H1 (cell line): ENCODE data around the gene EYA4. TPM values are rescaled to one million over a fixed set of nuclear protein-coding genes. Genes with fewer than 3 reads are reported as not detected.

Source experiments
- CTCF ChIA-PET: fragments of 300-600 bp; sonication (Branson Sonifier 250); formaldehyde crosslinking; loops from one replicate; lab custom pipeline; 2021; ENCODE audit not compliant: partially characterized antibody; lab: Charles Lee
- POLR2A ChIA-PET: fragments of 300-600 bp; sonication (Branson Sonifier 250); formaldehyde crosslinking; loops from one replicate; lab custom pipeline; 2021; ENCODE audit warnings: inconsistent platforms; ENCODE audit not compliant: partially characterized antibody; lab: Charles Lee
- DNase-seq, 2 experiments: peaks; one replicate each; pipeline versions ENCODE4 v3.0.0 to v3.0.0-alpha.2; 2010 to 2022; ENCODE audit warnings: low spot score in 2 of 2, low read depth in 1 of 2, mixed read lengths in 1 of 2
- FAIRE-seq: peaks from 2 replicates; lab custom pipeline; 2011; peaks lifted over from hg19 to GRCh38; lab: Jason Lieb, UNC
- H2AFZ ChIP-seq: 2 replicates; pipeline ENCODE4 v1.8.1; 2012; ENCODE audit warnings: low read length, inconsistent platforms
- H2AK5ac ChIP-seq: 2 replicates; pipeline ENCODE4 v1.6.1; 2013; ENCODE audit warnings: low read depth, low read length
- H2BK120ac ChIP-seq: replicated peaks from 2 replicates; pipeline ENCODE3; 2013; ENCODE audit warnings: low read depth, low read length, inconsistent platforms
- H2BK12ac ChIP-seq: 2 replicates; pipeline ENCODE4 v1.6.1; 2013; ENCODE audit warnings: low read depth, low read length
- H2BK15ac ChIP-seq: 2 replicates; pipeline ENCODE4 v1.6.1; 2013; ENCODE audit warnings: low read length
- H2BK20ac ChIP-seq: 2 replicates; pipeline ENCODE4 v1.6.1; 2013; ENCODE audit warnings: low read length
- H2BK5ac ChIP-seq: 2 replicates; pipeline ENCODE4 v1.6.1; 2013; ENCODE audit warnings: low read depth, low read length
- H3K14ac ChIP-seq: 2 replicates; pipeline ENCODE4 v1.6.1; 2013; ENCODE audit warnings: inconsistent platforms; ENCODE audit not compliant: insufficient read length
- H3K18ac ChIP-seq: 2 replicates; pipeline ENCODE4 v1.6.1; 2013; ENCODE audit warnings: low read length; ENCODE audit errors: extremely low read depth
- H3K23ac ChIP-seq: 2 replicates; pipeline ENCODE4 v1.6.1; 2013; ENCODE audit warnings: inconsistent platforms; ENCODE audit not compliant: insufficient read length
- H3K23me2 ChIP-seq: 2 replicates; pipeline ENCODE4 v1.6.1; 2013; ENCODE audit warnings: low read depth, low read length
- H3K27ac ChIP-seq: 2 replicates; pipeline ENCODE4 v1.6.1; 2011; ENCODE audit warnings: low read depth, low read length, inconsistent platforms
- H3K27me3 ChIP-seq, 4 experiments: replicated peaks in 1 of 4; 1 replicate in 1 of 4; 2 replicates in 3 of 4; pipeline versions ENCODE4 v1.6.1 to v1.8.1; 2011 to 2013; ENCODE audit warnings: low read length in 3 of 4, mild to moderate bottlenecking in 3 of 4, inconsistent platforms in 2 of 4, mixed read lengths in 2 of 4, moderate library complexity in 1 of 4; ENCODE audit not compliant: control insufficient read depth in 3 of 4, insufficient read depth in 3 of 4; ENCODE audit errors: extremely low read depth in 1 of 4
- H3K36me3 ChIP-seq, 4 experiments: 2 replicates each; pipeline versions ENCODE4 v1.6.1 to v1.8.1; 2011 to 2013; ENCODE audit warnings: mild to moderate bottlenecking in 4 of 4, low read length in 3 of 4, moderate library complexity in 2 of 4, control low read depth in 1 of 4, inconsistent platforms in 1 of 4; ENCODE audit not compliant: insufficient read depth in 4 of 4, control insufficient read depth in 2 of 4
- H3K4ac ChIP-seq: replicated peaks from 2 replicates; pipeline ENCODE3; 2013; ENCODE audit warnings: low read length, low read depth, mixed read lengths, inconsistent platforms; ENCODE audit not compliant: insufficient read length
- H3K4me1 ChIP-seq, 4 experiments: replicated peaks in 1 of 4; 1 replicate in 1 of 4; 2 replicates in 3 of 4; pipeline versions ENCODE4 v1.6.1 to v1.8.1; 2011 to 2013; ENCODE audit warnings: low read length in 3 of 4, inconsistent platforms in 2 of 4, mixed read lengths in 1 of 4; ENCODE audit not compliant: insufficient read depth in 4 of 4, control insufficient read depth in 3 of 4
- H3K4me2 ChIP-seq, 2 experiments: 2 replicates each; pipeline versions ENCODE4 v1.6.1 to v1.8.1; 2011 to 2013; ENCODE audit warnings: low read depth in 2 of 2, low read length in 2 of 2, control low read depth in 1 of 2, inconsistent platforms in 1 of 2, mild to moderate bottlenecking in 1 of 2; ENCODE audit not compliant: insufficient read depth in 1 of 2
- H3K4me3 ChIP-seq, 4 experiments: fragments of 200-600, 300-600 bp in 1 of 4; sonication (generic), shearing (Covaris generic), sonication (Bioruptor Twin) in 1 of 4; 2 replicates each; pipeline versions ENCODE4 v1.5.1 to v1.8.1; 2011 to 2016; ENCODE audit warnings: low read length in 4 of 4, low read depth in 3 of 4, control low read depth in 2 of 4, inconsistent platforms in 2 of 4, mild to moderate bottlenecking in 2 of 4, mixed read lengths in 1 of 4, moderate library complexity in 1 of 4; ENCODE audit not compliant: insufficient read depth in 2 of 4; ENCODE audit errors: extremely low read depth in 1 of 4
- H3K56ac ChIP-seq: replicated peaks from 2 replicates; pipeline ENCODE3; 2013; ENCODE audit warnings: low read depth, mild to moderate bottlenecking, mixed read lengths, low read length, inconsistent platforms; ENCODE audit not compliant: insufficient read length
- H3K79me1 ChIP-seq: 2 replicates; pipeline ENCODE4 v1.6.1; 2013; ENCODE audit warnings: low read depth, low read length, control low read depth
- H3K79me2 ChIP-seq, 2 experiments: 2 replicates each; pipeline versions ENCODE4 v1.6.1 to v1.8.1; 2012 to 2013; ENCODE audit warnings: low read length in 2 of 2, mild to moderate bottlenecking in 2 of 2, inconsistent platforms in 1 of 2; ENCODE audit not compliant: insufficient read depth in 2 of 2, control insufficient read depth in 1 of 2
- H3K9ac ChIP-seq, 4 experiments: replicated peaks in 1 of 4; 1 replicate in 1 of 4; 2 replicates in 3 of 4; pipeline versions ENCODE4 v1.6.1 to v1.8.1; 2011 to 2013; ENCODE audit warnings: low read depth in 3 of 4, low read length in 3 of 4, control low read depth in 2 of 4, mild to moderate bottlenecking in 2 of 4, moderate library complexity in 2 of 4, inconsistent platforms in 1 of 4; ENCODE audit errors: extremely low read depth in 1 of 4
- H3K9me3 ChIP-seq, 2 experiments: 2 replicates each; pipeline versions ENCODE4 v1.6.1 to v1.8.1; 2012 to 2013; ENCODE audit warnings: mild to moderate bottlenecking in 2 of 2, moderate library complexity in 2 of 2, control low read depth in 1 of 2, inconsistent platforms in 1 of 2, low read depth in 1 of 2, low read length in 1 of 2, mixed read lengths in 1 of 2; ENCODE audit not compliant: insufficient read depth in 2 of 2
- H4K20me1 ChIP-seq, 2 experiments: replicated peaks in 1 of 2; 2 replicates each; pipeline versions ENCODE3 to v1.8.1; 2011 to 2013; ENCODE audit warnings: inconsistent platforms in 2 of 2, low read length in 2 of 2, mild to moderate bottlenecking in 1 of 2; ENCODE audit not compliant: insufficient read depth in 2 of 2, control insufficient read depth in 1 of 2
- H4K5ac ChIP-seq: 2 replicates; pipeline ENCODE4 v1.6.1; 2013; ENCODE audit warnings: low read length, low read depth, mixed read lengths, inconsistent platforms; ENCODE audit not compliant: insufficient read length
- H4K8ac ChIP-seq: 2 replicates; pipeline ENCODE4 v1.8.0; 2013; ENCODE audit warnings: mild to moderate bottlenecking, moderate library complexity, low read length, inconsistent platforms; ENCODE audit not compliant: insufficient read depth; ENCODE audit errors: extremely low read depth
- H4K91ac ChIP-seq: replicated peaks from 2 replicates; pipeline ENCODE3; 2013; ENCODE audit warnings: low read length, mixed read lengths, inconsistent platforms; ENCODE audit not compliant: insufficient read length
- ATF3 ChIP-seq: IDR thresholded peaks from 2 replicates; pipeline ENCODE4 v1.6.1; 2011; ENCODE audit warnings: low read depth, mild to moderate bottlenecking, low read length; ENCODE audit not compliant: insufficient read depth
- KDM4A ChIP-seq: IDR thresholded peaks from one replicate; pipeline ENCODE4 v1.7.1; 2012; ENCODE audit warnings: low read depth, mild to moderate bottlenecking, moderate library complexity, low read length, inconsistent platforms; ENCODE audit not compliant: severe bottlenecking
- RAD21 ChIP-seq, 2 experiments: IDR thresholded peaks in 1 of 2; conservative IDR thresholded peaks in 1 of 2; 2 replicates each; pipeline ENCODE4 v1.6.1; 2011; ENCODE audit warnings: low read depth in 2 of 2, low read length in 2 of 2, improper control_type of control experiment in 1 of 2, inconsistent platforms in 1 of 2, mild to moderate bottlenecking in 1 of 2, moderate library complexity in 1 of 2
- SRF ChIP-seq: IDR thresholded peaks from 2 replicates; pipeline ENCODE4 v1.6.1; 2011; ENCODE audit warnings: mild to moderate bottlenecking, low read depth, low read length, moderate library complexity
- ZNF274 ChIP-seq: IDR thresholded peaks from 2 replicates; pipeline ENCODE4 v1.7.0; 2012; ENCODE audit warnings: low read length, borderline replicate concordance; ENCODE audit errors: extremely low read depth
- WGBS, 2 experiments: shearing (Covaris generic) in 1 of 2; methylation state at CpG; one replicate each; pipeline versions ENCODE4 v1.1.6 to v1.1.7; 2013 to 2015; ENCODE audit warnings: low lambda C conversion rate in 2 of 2, mixed read lengths in 2 of 2, inconsistent platforms in 1 of 2, low coverage in 1 of 2, missing lambda C conversion rate in 1 of 2; ENCODE audit not compliant: insufficient replicate concordance in 2 of 2, insufficient coverage in 1 of 2, insufficient read length in 1 of 2; ENCODE audit errors: extremely low coverage in 1 of 2, missing lambda C conversion rate in 1 of 2; 5-methylcytosine and 5-hydroxymethylcytosine counted together
- polyA plus RNA-seq, 7 experiments: library from polyadenylated mRNA; depleted of rRNA in 3 of 7; stranded (reverse) in 5 of 7; unstranded in 2 of 7; fragments of >200 nt in 5 of 7; fragments of 200-250 nt in 2 of 7; gene quantifications; 1 replicate in 5 of 7; 2 replicates in 1 of 7; 4 replicates in 1 of 7; pipeline versions ENCODE4 v1.2.1 to v1.2.3, GENCODE V29; 2011 to 2013; ENCODE audit warnings: missing spikeins in 2 of 7, mixed read lengths in 2 of 7
- total RNA-seq: library from RNA; stranded (reverse); fragmentation: NEBNext Ultra II Directional; extraction: Animal tissue kit (Norgen Biotek cat#: 25700); gene quantifications from 2 replicates; pipeline ENCODE4 v1.2.1, GENCODE V29; 2021

EYA4 gene
- total and polyA plus RNA-seq, 2 of the 8 experiments (the other 6 are each of a cell fraction or from before 2014, with no cell fraction given): 0.06 to 0.17 TPM

- ChIA-PET CTCF (interaction anchor here (1.5 kb wide), 1 partner anchor 9 kb away, joined by 3 read pairs; no protein-coding TSS in a partner anchor), POLR2A (no interaction called here)
- no peaks in the 10 kb centered on the region for H3K4me1 ChIP-seq
- DNase-seq: no peak
- no peak overlapping the region for H4K91ac ChIP-seq
- no peak overlapping the region for H3K56ac ChIP-seq
- no peaks in the 10 kb centered on the region for H3K36me3 ChIP-seq
- TF ChIP-seq SRF: no peak
- TF ChIP-seq ZNF274: no peak
- TF ChIP-seq KDM4A: no peak
- no peak for TF ChIP-seq ATF3
- TF ChIP-seq RAD21 (IDR thresholded peaks at IDR 0.05 in 1 of 2, conservative IDR thresholded peaks at IDR 0.05 in 1 of 2; ENCODE audit: low read depth in 2 of 2, low read length in 2 of 2): no peak
- H2BK12ac ChIP-seq: no peak overlapping the region
- H3K23ac ChIP-seq: no peak overlapping the region
- H3K14ac ChIP-seq: no peak overlapping the region
- FAIRE-seq: no peak
- H2BK5ac ChIP-seq: no peak overlapping the region
- H2BK20ac ChIP-seq: no peak overlapping the region
- no peak overlapping the region for H3K9ac ChIP-seq
- H3K23me2 ChIP-seq: no peaks in the 10 kb centered on the region
- H3K4me2 ChIP-seq: no peak overlapping the region
- H4K20me1 ChIP-seq: no peaks in the 10 kb centered on the region
- H4K8ac ChIP-seq: no peak overlapping the region
- no peaks in the 10 kb centered on the region for H3K79me2 ChIP-seq
- no peaks in the 10 kb centered on the region for H3K9me3 ChIP-seq
- H2BK120ac ChIP-seq: no peak overlapping the region
- H3K79me1 ChIP-seq: no peaks in the 10 kb centered on the region
- H3K4ac ChIP-seq: no peak overlapping the region
- H3K27me3 ChIP-seq: no peaks in the 10 kb centered on the region
- H4K5ac ChIP-seq: no peak overlapping the region
- WGBS, 2 experiments: 75% methylated on average over 7 of the region's 7 CpGs; no CpG with 5 or more reads in 1 of the 2 experiments
- no peak overlapping the region for H2AK5ac ChIP-seq
- no peak overlapping the region for H3K18ac ChIP-seq
- no peak overlapping the region for H2AFZ ChIP-seq
- H3K4me3 ChIP-seq: no peak overlapping the region
- H2BK15ac ChIP-seq: no peak overlapping the region
- no peak overlapping the region for H3K27ac ChIP-seq
Observed at GRCh38 chr6:133369773-133370272, 128.7 kb downstream of the EYA4 start.
